Measurements from ENCODE around the gene OR6C68. TPM values are rescaled to one million over a fixed set of nuclear protein-coding genes. Genes with fewer than 3 reads are reported as not detected.

Gene OR6C68
- total and polyA plus RNA-seq, 2 of the 8 experiments (the other 6 are each of a cell fraction or from before 2014, with no cell fraction given): not detected

DNA sequence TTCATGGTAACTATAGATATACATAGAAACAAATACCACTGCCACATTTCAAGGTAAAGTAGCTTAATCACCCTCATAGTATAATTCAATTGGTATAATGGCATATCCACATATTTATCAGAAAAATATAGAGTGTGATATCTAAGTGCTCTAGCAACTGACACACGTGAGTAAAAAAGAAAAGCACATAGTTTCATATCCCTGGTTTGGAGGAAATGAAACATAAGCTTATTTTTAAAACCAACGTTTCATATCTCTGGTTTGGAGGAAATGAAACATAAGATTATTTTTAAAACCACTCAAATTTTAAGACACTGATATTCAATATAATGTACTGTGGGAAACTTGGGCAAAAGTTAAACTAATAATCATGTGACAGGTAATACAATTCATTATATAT lies 24.3 kb upstream of the OR6C68 start:
- Histone ChIP-seq H2BK15ac (ENCODE audit: low read length) (no peak overlapping the region), H3K23me2 (ENCODE audit: low read depth, low read length) (no peaks in the 10 kb centered on the region), H3K36me3 (ENCODE audit: control insufficient read depth in 2 of 4, insufficient read depth in 4 of 4, low read length in 3 of 4) (no peaks in the 10 kb centered on the region), H3K4me3 (ENCODE audit: extremely low read depth in 1 of 4, insufficient read depth in 2 of 4, low read depth in 3 of 4, low read length in 4 of 4) (no peak overlapping the region), H3K27me3 (replicated peaks in 1 of 4; ENCODE audit: control insufficient read depth in 3 of 4, extremely low read depth in 1 of 4, insufficient read depth in 3 of 4, low read length in 3 of 4) (no peaks in the 10 kb centered on the region), H2BK20ac (ENCODE audit: low read length) (no peak overlapping the region), H3K9me3 (ENCODE audit: insufficient read depth in 2 of 2, low read depth in 1 of 2, low read length in 1 of 2) (no peaks in the 10 kb centered on the region), H3K79me1 (ENCODE audit: low read depth, low read length) (no peaks in the 10 kb centered on the region), H3K56ac (replicated peaks; ENCODE audit: insufficient read length, low read depth, low read length) (no peak overlapping the region), H4K8ac (ENCODE audit: extremely low read depth, insufficient read depth, low read length) (no peak overlapping the region), H4K91ac (replicated peaks; ENCODE audit: insufficient read length, low read length) (no peak overlapping the region), H2AK5ac (ENCODE audit: low read depth, low read length) (no peak overlapping the region), H2AFZ (ENCODE audit: low read length) (no peak overlapping the region), H4K20me1 (replicated peaks in 1 of 2; ENCODE audit: control insufficient read depth in 1 of 2, insufficient read depth in 2 of 2, low read length in 2 of 2) (no peaks in the 10 kb centered on the region), H2BK120ac (replicated peaks; ENCODE audit: low read depth, low read length) (no peak overlapping the region), H3K9ac (replicated peaks in 1 of 4; ENCODE audit: extremely low read depth in 1 of 4, low read depth in 3 of 4, low read length in 3 of 4) (no peak overlapping the region), H3K4me2 (ENCODE audit: insufficient read depth in 1 of 2, low read depth in 2 of 2, low read length in 2 of 2) (no peak overlapping the region), H3K79me2 (ENCODE audit: control insufficient read depth in 1 of 2, insufficient read depth in 2 of 2, low read length in 2 of 2) (no peaks in the 10 kb centered on the region), H3K4ac (replicated peaks; ENCODE audit: insufficient read length, low read depth, low read length) (no peak overlapping the region), H4K5ac (ENCODE audit: insufficient read length, low read depth, low read length) (no peak overlapping the region), H3K14ac (ENCODE audit: insufficient read length) (no peak overlapping the region), H2BK5ac (ENCODE audit: low read depth, low read length) (no peak overlapping the region), H3K27ac (ENCODE audit: low read depth, low read length) (no peak overlapping the region), H3K18ac (ENCODE audit: extremely low read depth, low read length) (no peak overlapping the region), H2BK12ac (ENCODE audit: low read depth, low read length) (no peak overlapping the region), H3K4me1 (replicated peaks in 1 of 4; ENCODE audit: control insufficient read depth in 3 of 4, insufficient read depth in 4 of 4, low read length in 3 of 4) (no peaks in the 10 kb centered on the region), H3K23ac (ENCODE audit: insufficient read length) (no peak overlapping the region)
- 90% methylated on average over 2 of the region's 2 CpGs; no CpG with 5 or more reads in 1 of the 2 experiments for WGBS, 2 experiments (ENCODE audit: extremely low coverage in 1 of 2, insufficient coverage in 1 of 2, insufficient read length in 1 of 2, insufficient replicate concordance in 2 of 2, low coverage in 1 of 2, low lambda C conversion rate in 2 of 2, missing lambda C conversion rate in 1 of 2)
- POLR2A ChIA-PET (ENCODE audit: partially characterized antibody): no interaction called here
- CTCF ChIA-PET (ENCODE audit: partially characterized antibody): interaction anchor here (0.6 to 0.8 kb wide), 2 partner anchors 99 to 189 kb away, joined by 3 read pairs; no protein-coding TSS in a partner anchor
- DNase-seq (ENCODE audit: low read depth in 1 of 2, low spot score in 2 of 2) (no peak), FAIRE-seq (no peak)
- TF ChIP-seq, protein P1, sequence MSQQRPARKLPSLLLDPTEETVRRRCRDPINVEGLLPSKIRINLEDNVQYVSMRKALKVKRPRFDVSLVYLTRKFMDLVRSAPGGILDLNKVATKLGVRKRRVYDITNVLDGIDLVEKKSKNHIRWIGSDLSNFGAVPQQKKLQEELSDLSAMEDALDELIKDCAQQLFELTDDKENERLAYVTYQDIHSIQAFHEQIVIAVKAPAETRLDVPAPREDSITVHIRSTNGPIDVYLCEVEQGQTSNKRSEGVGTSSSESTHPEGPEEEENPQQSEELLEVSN (IDR thresholded peaks at IDR 0.05): no peak
- no peak for TF ChIP-seq KDM1A (IDR thresholded peaks at IDR 0.05; ENCODE audit: borderline replicate concordance, low read length)
- TF ChIP-seq, protein P2, sequence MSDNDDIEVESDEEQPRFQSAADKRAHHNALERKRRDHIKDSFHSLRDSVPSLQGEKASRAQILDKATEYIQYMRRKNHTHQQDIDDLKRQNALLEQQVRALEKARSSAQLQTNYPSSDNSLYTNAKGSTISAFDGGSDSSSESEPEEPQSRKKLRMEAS (IDR thresholded peaks at IDR 0.05): no peak
- no peak for TF ChIP-seq JUND (IDR thresholded peaks at IDR 0.05; ENCODE audit: low read length)
- TF ChIP-seq CHD2 (IDR thresholded peaks at IDR 0.05; ENCODE audit: low read length): no peak
- no peak for TF ChIP-seq ASH2L (IDR thresholded peaks at IDR 0.05; ENCODE audit: low read length)
- no peak for TF ChIP-seq PHF8 (conservative IDR thresholded peaks at IDR 0.05; ENCODE audit: low read depth, low read length)
- no peak for TF ChIP-seq SRF (IDR thresholded peaks at IDR 0.05; ENCODE audit: low read depth, low read length)
- TF ChIP-seq GABPA (IDR thresholded peaks at IDR 0.05; ENCODE audit: borderline replicate concordance, insufficient read depth, low read length): no peak
- TF ChIP-seq CBX5 (IDR thresholded peaks at IDR 0.05; ENCODE audit: low read depth, low read length): no peak
- TF ChIP-seq POU5F1 (IDR thresholded peaks at IDR 0.05; ENCODE audit: low read depth, low read length): no peak
- TF ChIP-seq BRCA1 (IDR thresholded peaks at IDR 0.05; ENCODE audit: low read depth, low read length): no peak

Measured in H1 (cell line).